Sigmoid colon (tissue), 7 donors: ENCODE results near the gene C4orf17. TPM values are rescaled to one million over a fixed set of nuclear protein-coding genes. Genes with fewer than 3 reads are reported as not detected.
"Not testable (repeated sequence)": the region's sequence is repeated elsewhere in the genome, so short reads cannot be mapped to it uniquely, and the experiment has no call there.

Experiments
- DNase-seq: peaks from one replicate; pipeline ENCODE4 v3.0.0-alpha.2; 2019
- H3K27ac ChIP-seq, 4 donors: fragments of 200-600 bp; sonication (generic); one replicate each; pipeline ENCODE4 v1.5.1; 2016 to 2019; ENCODE audit warnings: mild to moderate bottlenecking in 1 of 4
- H3K27me3 ChIP-seq, 3 donors: fragments of 200-600 bp; sonication (generic); one replicate each; pipeline ENCODE4 v1.5.1; 2019; ENCODE audit warnings: mild to moderate bottlenecking in 1 of 3
- H3K36me3 ChIP-seq, 4 donors: fragments of 200-600 bp; sonication (generic); one replicate each; pipeline ENCODE4 v1.5.1; 2016 to 2019
- H3K4me1 ChIP-seq, 4 donors: fragments of 200-600 bp; sonication (generic); one replicate each; pipeline ENCODE4 v1.5.1; 2017 to 2019
- H3K4me3 ChIP-seq, 4 donors: fragments of 200-600 bp; sonication (generic); one replicate each; pipeline ENCODE4 v1.5.1; 2017 to 2019; ENCODE audit warnings: mild to moderate bottlenecking in 2 of 4, moderate library complexity in 1 of 4
- H3K9me3 ChIP-seq, 4 donors: fragments of 200-600 bp in 3 of 4; sonication (generic) in 3 of 4; one replicate each; pipeline versions ENCODE4 v1.5.1 to v1.6.1; 2013 to 2019
- EP300 ChIP-seq, 4 donors: sonication (generic); formaldehyde crosslinking; IDR thresholded peaks; one replicate each; pipeline ENCODE4 v1.6.1; 2017; ENCODE audit warnings: antibody characterized with exemption in 4 of 4
- POLR2A ChIP-seq, 2 donors: fragments of 450-650 bp; IDR thresholded peaks; one replicate each; pipeline ENCODE4 v1.6.1; 2016; ENCODE audit warnings: antibody characterized with exemption in 2 of 2, mild to moderate bottlenecking in 2 of 2, moderate library complexity in 2 of 2
- POLR2AphosphoS5 ChIP-seq, 4 donors: sonication (generic); formaldehyde crosslinking; IDR thresholded peaks; one replicate each; pipeline ENCODE4 v1.6.1; 2017; ENCODE audit warnings: antibody characterized with exemption in 4 of 4
- WGBS, 2 donors: extraction: QIAGEN DNeasy Blood & Tissue Kit; methylation state at CpG; one replicate each; pipeline ENCODE4 v1.1.7; 2013; 5-methylcytosine and 5-hydroxymethylcytosine counted together
- intact Hi-C: fragments of 100-400 bp; cut with DNase I; formaldehyde crosslinking; loops from one replicate; pipeline ENCODE4 v1.15.1; 2023
- polyA plus RNA-seq, 3 donors: library from polyadenylated mRNA; stranded (reverse); fragments of 200-250 nt; gene quantifications; one replicate each; pipeline ENCODE4 v1.2.3, GENCODE V29; 2013
- total RNA-seq, 4 donors: library from RNA; depleted of rRNA; stranded (reverse); fragments of >200 nt; gene quantifications; one replicate each; pipeline ENCODE4 v1.1.0, GENCODE V29; 2016
- TF ChIP-seq, protein P1 (sequence below), 4 experiments: fragments of 450-650 bp in 3 of 4; fragments of 200-600 bp in 1 of 4; IDR thresholded peaks; one replicate each; pipeline ENCODE4 v1.5.1; 2016 to 2019; ENCODE audit warnings: antibody characterized with exemption in 4 of 4, mild to moderate bottlenecking in 3 of 4, moderate library complexity in 2 of 4
- donor health status: healthy with polysubstance abuse.
- donor health status: Bipolar disorder and iron deficiency.
- donor health status: healthy.

The C4orf17 gene
- total and polyA plus RNA-seq, 7 donors: not detected

DNA sequence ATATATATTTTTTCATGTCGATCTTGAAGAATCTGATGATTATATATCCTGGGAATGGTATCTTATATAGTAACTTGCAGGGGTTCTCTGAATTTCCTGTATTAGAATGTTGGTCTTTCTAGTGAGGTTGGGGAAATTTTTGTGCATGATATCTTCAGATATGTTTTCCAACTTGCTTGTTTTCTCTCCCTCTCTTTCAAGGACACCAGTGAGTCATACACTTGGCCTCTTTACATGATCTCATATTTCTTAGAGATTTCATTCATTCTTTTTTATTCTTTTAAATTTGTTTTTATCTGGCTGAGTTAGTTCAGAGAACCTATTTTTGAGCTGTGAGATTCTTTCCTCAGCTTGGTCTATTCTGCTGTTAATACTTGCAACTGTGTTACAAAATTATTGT lies 27.2 kb upstream of the C4orf17 start:
- TF ChIP-seq POLR2AphosphoS5 (IDR thresholded peaks at IDR 0.05) (no peak), POLR2A (IDR thresholded peaks at IDR 0.05) (no peak), EP300 (IDR thresholded peaks at IDR 0.05) (no peak)
- TF ChIP-seq, protein P1, sequence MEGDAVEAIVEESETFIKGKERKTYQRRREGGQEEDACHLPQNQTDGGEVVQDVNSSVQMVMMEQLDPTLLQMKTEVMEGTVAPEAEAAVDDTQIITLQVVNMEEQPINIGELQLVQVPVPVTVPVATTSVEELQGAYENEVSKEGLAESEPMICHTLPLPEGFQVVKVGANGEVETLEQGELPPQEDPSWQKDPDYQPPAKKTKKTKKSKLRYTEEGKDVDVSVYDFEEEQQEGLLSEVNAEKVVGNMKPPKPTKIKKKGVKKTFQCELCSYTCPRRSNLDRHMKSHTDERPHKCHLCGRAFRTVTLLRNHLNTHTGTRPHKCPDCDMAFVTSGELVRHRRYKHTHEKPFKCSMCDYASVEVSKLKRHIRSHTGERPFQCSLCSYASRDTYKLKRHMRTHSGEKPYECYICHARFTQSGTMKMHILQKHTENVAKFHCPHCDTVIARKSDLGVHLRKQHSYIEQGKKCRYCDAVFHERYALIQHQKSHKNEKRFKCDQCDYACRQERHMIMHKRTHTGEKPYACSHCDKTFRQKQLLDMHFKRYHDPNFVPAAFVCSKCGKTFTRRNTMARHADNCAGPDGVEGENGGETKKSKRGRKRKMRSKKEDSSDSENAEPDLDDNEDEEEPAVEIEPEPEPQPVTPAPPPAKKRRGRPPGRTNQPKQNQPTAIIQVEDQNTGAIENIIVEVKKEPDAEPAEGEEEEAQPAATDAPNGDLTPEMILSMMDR (IDR thresholded peaks at IDR 0.05): no peak
- 85 to 87% methylated on average over 1 of the region's 1 CpG for WGBS, 2 donors
- intact Hi-C loops: no loop called here
- Histone ChIP-seq H3K4me1 (no peaks in the 10 kb centered on the region), H3K27me3 (no peaks in the 10 kb centered on the region), H3K27ac (no peak overlapping the region), H3K4me3 (no peak overlapping the region), H3K9me3 (peaks cover 12 to 27% (median 13%) of the 10 kb centered on the region in 4 donors), H3K36me3 (no peaks in the 10 kb centered on the region)
- DNase-seq: no peak

DNA sequence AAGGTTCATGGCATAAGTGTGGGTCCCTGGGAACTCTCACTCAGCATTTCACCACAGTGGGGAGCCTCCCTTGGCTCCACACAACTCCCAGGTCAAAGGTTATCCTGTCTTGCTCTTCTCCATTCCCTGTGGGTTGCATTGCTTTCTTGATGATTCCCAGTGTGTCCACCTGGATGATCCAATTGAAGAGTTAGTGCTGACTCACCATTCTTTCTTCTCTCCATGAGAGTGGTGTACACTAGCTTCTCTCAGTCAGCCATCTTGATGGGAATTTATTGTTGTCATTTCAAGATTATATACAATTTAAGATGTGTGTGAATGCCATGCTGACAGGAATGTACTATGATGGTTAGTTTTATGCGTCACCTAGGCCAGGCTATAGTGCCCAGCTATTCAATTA lies 25.6 kb upstream of the C4orf17 start:
- TF ChIP-seq POLR2AphosphoS5 (IDR thresholded peaks at IDR 0.05) (no peak), POLR2A (IDR thresholded peaks at IDR 0.05) (no peak), EP300 (IDR thresholded peaks at IDR 0.05) (no peak)
- TF ChIP-seq, protein P1 (IDR thresholded peaks at IDR 0.05): no peak
- Histone ChIP-seq H3K9me3 (peaks cover 12 to 27% (median 13%) of the 10 kb centered on the region in 4 donors), H3K36me3 (no peaks in the 10 kb centered on the region), H3K4me3 (no peak overlapping the region), H3K27me3 (no peaks in the 10 kb centered on the region), H3K27ac (no peak overlapping the region), H3K4me1 (no peaks in the 10 kb centered on the region)
- DNase-seq: no peak
- WGBS, 2 donors: 92 to 96% methylated on average over 1 of the region's 1 CpG
- intact Hi-C loops: no loop called here

DNA sequence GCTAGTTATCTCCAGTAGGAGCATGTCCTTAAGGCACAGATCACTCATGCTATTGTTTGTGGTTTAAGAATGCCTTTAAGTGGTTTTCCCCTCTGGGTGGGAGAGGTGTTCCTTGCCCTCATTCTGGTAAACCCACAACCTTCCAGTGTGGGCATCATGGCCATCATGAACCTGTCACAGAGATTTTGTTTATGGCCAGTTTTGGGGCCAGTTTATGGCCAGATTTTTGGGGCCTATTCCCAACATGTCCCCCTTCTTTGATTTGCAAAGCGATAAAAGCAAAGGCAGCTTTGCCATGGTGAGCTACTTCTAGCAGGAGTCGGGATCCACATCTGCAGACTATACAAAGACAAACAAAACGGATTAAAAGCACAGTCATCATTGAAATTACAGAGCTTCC lies 24.2 kb upstream of the C4orf17 start:
- H3K27ac ChIP-seq, DNase-seq, intact Hi-C loops, H3K4me3 ChIP-seq, H3K36me3 ChIP-seq, H3K4me1 ChIP-seq, H3K27me3 ChIP-seq: not testable (repeated sequence)
- WGBS, 2 donors: 76 to 80% methylated on average over 3 of the region's 3 CpGs
- peaks cover 12 to 27% (median 13%) of the 10 kb centered on the region in 4 donors for H3K9me3 ChIP-seq

DNA sequence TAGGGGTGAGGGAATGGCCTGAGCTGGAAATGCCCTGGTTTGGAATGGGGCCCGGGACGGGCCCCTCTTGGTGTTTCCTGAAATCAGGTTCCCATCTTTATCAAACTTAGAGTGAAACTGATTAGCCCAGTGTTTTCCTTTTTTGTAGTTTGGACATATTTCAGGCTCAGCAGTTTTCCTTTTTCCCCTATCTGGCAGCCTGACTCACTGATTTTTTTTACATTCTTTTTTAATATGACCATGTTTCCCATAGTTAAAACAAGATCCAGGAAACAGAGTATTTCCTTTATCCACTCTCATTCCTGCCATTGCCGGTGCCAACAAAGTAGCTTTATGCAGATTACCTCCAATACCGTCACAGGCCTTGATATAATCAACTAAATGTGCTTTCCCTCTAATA lies 20.5 kb upstream of the C4orf17 start:
- WGBS, 2 donors: 82 to 84% methylated on average over 4 of the region's 4 CpGs
- Histone ChIP-seq H3K27me3 (no peaks in the 10 kb centered on the region), H3K4me3 (no peak overlapping the region), H3K36me3 (no peaks in the 10 kb centered on the region), H3K9me3 (peaks cover 12 to 20% (median 13%) of the 10 kb centered on the region in 4 donors), H3K27ac (no peak overlapping the region), H3K4me1 (no peaks in the 10 kb centered on the region)
- TF ChIP-seq, protein P1 (IDR thresholded peaks at IDR 0.05): no peak
- no peak for TF ChIP-seq POLR2AphosphoS5 (IDR thresholded peaks at IDR 0.05)
- no peak for TF ChIP-seq EP300 (IDR thresholded peaks at IDR 0.05)
- no peak for TF ChIP-seq POLR2A (IDR thresholded peaks at IDR 0.05)
- intact Hi-C loops: no loop called here
- no peak for DNase-seq

DNA sequence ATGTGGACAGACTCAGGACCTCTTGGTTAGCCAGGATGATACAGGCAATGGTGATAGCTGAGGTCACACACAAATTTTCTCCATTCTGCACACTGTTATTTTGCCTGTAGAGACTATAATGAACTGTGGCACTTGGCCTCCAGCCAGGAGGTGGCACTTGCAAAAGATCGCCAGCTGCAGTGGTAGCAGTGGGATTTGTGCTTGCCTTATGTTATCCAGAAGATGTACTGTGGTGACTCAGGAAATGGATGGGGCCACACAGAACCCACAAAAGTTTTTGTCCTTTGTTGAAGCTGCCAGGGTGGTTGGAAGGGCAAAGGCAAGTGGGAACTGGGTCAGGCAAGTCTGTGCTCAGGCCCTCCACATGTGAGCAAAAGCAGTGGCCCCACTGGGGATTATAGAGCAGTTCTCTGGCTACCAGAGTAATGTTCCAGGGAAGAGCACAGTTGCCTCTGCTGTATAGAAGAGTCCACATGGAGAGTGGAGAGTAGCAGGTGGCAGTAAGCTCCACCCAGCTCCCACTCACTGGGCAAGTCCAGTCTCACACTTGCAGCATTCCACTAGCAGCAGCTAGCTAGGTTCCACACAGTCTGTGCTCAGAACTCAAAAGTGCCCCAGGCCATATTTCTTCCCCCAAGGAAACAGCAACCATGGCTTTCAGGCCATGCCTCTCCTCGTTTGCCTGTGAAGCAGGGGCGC lies 5.9 kb upstream of the C4orf17 start:
- intact Hi-C loops: no loop called here
- no peak for DNase-seq
- no peak overlapping the region for H3K4me3 ChIP-seq
- H3K9me3 ChIP-seq: no peaks in the 10 kb centered on the region
- no peak overlapping the region for H3K27ac ChIP-seq
- H3K4me1 ChIP-seq: no peaks in the 10 kb centered on the region
- 78 to 80% methylated on average over 3 of the region's 3 CpGs for WGBS, 2 donors
- H3K27me3 ChIP-seq: no peaks in the 10 kb centered on the region
- TF ChIP-seq POLR2AphosphoS5 (IDR thresholded peaks at IDR 0.05) (no peak), EP300 (IDR thresholded peaks at IDR 0.05) (no peak), POLR2A (IDR thresholded peaks at IDR 0.05) (no peak)
- TF ChIP-seq, protein P1 (IDR thresholded peaks at IDR 0.05): no peak
- no peaks in the 10 kb centered on the region for H3K36me3 ChIP-seq
